GM12864 (cell line): ENCODE results near the gene PPFIA2.

ENCODE experiments used
- DNase-seq: peaks from one replicate; pipeline ENCODE4 v3.0.0-alpha.2; 2011; ENCODE audit warnings: low read depth
- H3K4me3 ChIP-seq: 2 replicates; pipeline ENCODE4 v1.5.1; 2011; ENCODE audit warnings: mild to moderate bottlenecking, low read depth, low read length, control low read depth
- CTCF ChIP-seq: IDR thresholded peaks from 2 replicates; pipeline ENCODE4 v1.5.1; 2011; ENCODE audit warnings: low read depth, mild to moderate bottlenecking, moderate library complexity, low read length, control low read depth, inconsistent platforms; ENCODE audit errors: missing control alignments

PPFIA2 gene

GRCh38 chr12:81759190-81760051 is at the start of gene PPFIA2:
Gene PPFIA2 (minus strand): TSS chr12:81759350.
- DNase-seq = no peak
- H3K4me3 ChIP-seq = no peak within 1 kb of the TSS
- TF ChIP-seq CTCF = no peak

- no peak for DNase-seq
- TF ChIP-seq CTCF = no peak
- no peak overlapping the region for H3K4me3 ChIP-seq
Measured at GRCh38 chr12:81800298-81801148, 41.4 kb upstream of the PPFIA2 start.

- TF ChIP-seq CTCF = no peak
- no peak for DNase-seq
- no peak overlapping the region for H3K4me3 ChIP-seq
Measured at GRCh38 chr12:81798294-81798693, 39.1 kb upstream of the PPFIA2 start.

GRCh38 chr12:81797100-81797499 is 38.0 kb upstream of the PPFIA2 start:
- H3K4me3 ChIP-seq = no peak overlapping the region
- DNase-seq = no peak

GRCh38 chr12:81792666-81793065 is 33.5 kb upstream of the PPFIA2 start:
- TF ChIP-seq CTCF = no peak
- no peak overlapping the region for H3K4me3 ChIP-seq
- DNase-seq = no peak

More at GRCh38 chr12:81797100-81797499, 38.0 kb upstream of the PPFIA2 start:
- TF ChIP-seq CTCF = peak; percentile 43

GRCh38 chr12:81779216-81779615 is 20.1 kb upstream of the PPFIA2 start:
- no peak for DNase-seq
- no peak overlapping the region for H3K4me3 ChIP-seq
- TF ChIP-seq CTCF = no peak
